Thymus (tissue), 11 donors: Measurements from ENCODE around the gene CCDC88B. TPM values are rescaled to one million over a fixed set of nuclear protein-coding genes. Genes with fewer than 3 reads are reported as not detected.

Source experiments
- DNase-seq, 9 donors: peaks; one replicate each; pipeline ENCODE4 v3.0.0-alpha.2; 2013; ENCODE audit warnings: low spot score in 9 of 9, low read depth in 6 of 9, missing footprints in 1 of 9
- H3K27ac ChIP-seq, 2 donors: one replicate each; pipeline ENCODE4 v1.5.1; 2013; ENCODE audit warnings: control low read depth in 1 of 2, low read depth in 1 of 2, low read length in 1 of 2, mild to moderate bottlenecking in 1 of 2, moderate library complexity in 1 of 2
- H3K27me3 ChIP-seq, 2 donors: one replicate each; pipeline ENCODE4 v1.5.1; 2013; ENCODE audit warnings: low read length in 1 of 2; ENCODE audit not compliant: control insufficient read depth in 2 of 2, insufficient read depth in 1 of 2
- H3K36me3 ChIP-seq, 2 donors: one replicate each; pipeline ENCODE4 v1.5.1; 2013; ENCODE audit warnings: low read length in 1 of 2, mild to moderate bottlenecking in 1 of 2, moderate library complexity in 1 of 2; ENCODE audit not compliant: control insufficient read depth in 2 of 2, insufficient read depth in 2 of 2
- H3K4me1 ChIP-seq, 2 donors: one replicate each; pipeline ENCODE4 v1.5.1; 2013; ENCODE audit warnings: low read length in 2 of 2; ENCODE audit not compliant: control insufficient read depth in 2 of 2, insufficient read depth in 2 of 2
- H3K4me3 ChIP-seq, 2 donors: one replicate each; pipeline ENCODE4 v1.5.1; 2013; ENCODE audit warnings: low read length in 2 of 2, control low read depth in 1 of 2, mild to moderate bottlenecking in 1 of 2
- H3K9me3 ChIP-seq, 2 donors: one replicate each; pipeline ENCODE4 v1.5.1; 2013; ENCODE audit warnings: low read length in 1 of 2, mild to moderate bottlenecking in 1 of 2; ENCODE audit not compliant: control insufficient read depth in 2 of 2, insufficient read depth in 1 of 2
- WGBS: extraction: QIAGEN DNeasy Blood & Tissue Kit; methylation state at CpG from one replicate; pipeline ENCODE4 v1.1.7; 2013; 5-methylcytosine and 5-hydroxymethylcytosine counted together
- polyA plus RNA-seq: library from polyadenylated mRNA; stranded (reverse); fragments of 200-250 nt; gene quantifications from one replicate; pipeline ENCODE4 v1.2.3, GENCODE V29; 2013
- total RNA-seq: library from RNA; stranded (reverse); fragments of 120-200 nt; gene quantifications from one replicate; pipeline ENCODE4 v1.2.4, GENCODE V29; 2013
- donor health status: healthy.

CCDC88B gene
- total and polyA plus RNA-seq, 2 donors: 26.9 to 480 TPM

DNA sequence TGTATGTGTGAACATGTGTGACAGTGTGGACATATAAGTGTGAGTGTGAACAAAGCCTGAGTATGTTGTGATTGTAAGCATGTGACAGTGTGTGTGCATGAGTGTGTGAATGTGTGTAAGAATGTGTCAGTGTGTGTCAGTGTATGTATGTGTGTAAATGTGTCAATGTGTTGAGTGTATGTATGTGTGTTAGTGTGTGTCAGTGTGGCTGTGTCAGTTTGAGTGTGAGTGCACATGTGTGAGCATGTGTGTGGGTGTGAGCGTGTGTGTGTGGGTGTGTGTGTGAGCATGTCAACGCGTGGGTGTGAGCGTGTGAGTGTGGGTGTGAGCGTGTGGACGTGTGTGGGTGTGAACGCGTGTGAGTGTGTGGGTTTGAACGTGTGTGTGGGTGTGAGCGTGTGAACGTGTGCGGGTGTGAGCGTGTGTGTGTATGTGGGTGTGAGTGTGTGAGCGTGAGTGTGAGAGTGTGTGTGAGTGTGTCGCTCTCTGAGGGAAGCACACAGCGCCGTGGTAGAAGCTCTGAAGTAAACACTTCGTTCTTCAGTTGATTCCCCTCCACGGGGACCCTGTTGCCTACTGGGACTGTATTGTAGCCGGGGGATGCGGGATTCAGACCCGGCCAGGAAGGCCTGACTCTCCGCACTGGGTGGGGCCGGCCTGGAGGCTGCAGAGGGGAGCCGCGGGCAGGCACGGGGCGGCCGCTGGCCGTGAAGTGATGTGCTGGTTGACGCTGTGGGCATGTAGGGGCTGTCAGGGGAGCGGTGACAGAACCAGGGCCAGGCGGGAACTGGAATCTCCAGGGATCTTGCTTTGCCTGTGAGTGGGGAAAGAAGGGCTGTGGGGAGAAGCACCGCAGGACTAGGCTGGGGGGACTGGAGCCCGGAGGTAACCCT, 40.1 kb downstream of the CCDC88B start:
- no peaks in the 10 kb centered on the region for H3K36me3 ChIP-seq
- H3K4me3 ChIP-seq: no peak overlapping the region
- no peak for DNase-seq
- H3K9me3 ChIP-seq: no peaks in the 10 kb centered on the region
- 94% methylated on average over 35 of the region's 35 CpGs for WGBS
- no peak overlapping the region for H3K27ac ChIP-seq
- H3K27me3 ChIP-seq: no peaks in the 10 kb centered on the region
- H3K4me1 ChIP-seq: peaks cover 0 to 6% of the 10 kb centered on the region in 2 donors

DNA sequence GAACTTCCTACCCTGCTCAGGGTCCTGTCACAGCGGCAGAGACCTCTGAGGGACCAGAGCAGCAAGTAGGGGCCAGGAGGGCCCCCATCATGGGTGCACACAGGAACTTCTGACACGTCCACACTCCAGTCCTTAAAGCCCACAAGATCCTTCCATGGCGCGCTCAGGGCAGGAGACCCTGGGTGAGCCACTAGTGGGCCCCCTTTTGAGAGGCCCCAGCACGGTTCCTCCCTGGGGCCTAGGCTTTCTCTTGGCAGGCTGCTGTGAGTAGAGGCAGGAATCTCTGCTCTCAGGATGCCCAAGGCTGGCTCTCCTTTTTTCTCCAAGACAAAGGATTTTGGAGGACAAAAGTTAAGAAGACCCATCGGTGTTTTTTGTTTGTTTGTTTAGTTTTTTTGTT, 41.3 kb downstream of the CCDC88B start:
- 76% methylated on average over 6 of the region's 6 CpGs for WGBS
- H3K4me1 ChIP-seq: peaks cover 0 to 18% of the 10 kb centered on the region in 2 donors
- no peaks in the 10 kb centered on the region for H3K27me3 ChIP-seq
- H3K27ac ChIP-seq: no peak overlapping the region
- no peaks in the 10 kb centered on the region for H3K36me3 ChIP-seq
- no peak overlapping the region for H3K4me3 ChIP-seq
- no peak for DNase-seq
- H3K9me3 ChIP-seq: no peaks in the 10 kb centered on the region

DNA sequence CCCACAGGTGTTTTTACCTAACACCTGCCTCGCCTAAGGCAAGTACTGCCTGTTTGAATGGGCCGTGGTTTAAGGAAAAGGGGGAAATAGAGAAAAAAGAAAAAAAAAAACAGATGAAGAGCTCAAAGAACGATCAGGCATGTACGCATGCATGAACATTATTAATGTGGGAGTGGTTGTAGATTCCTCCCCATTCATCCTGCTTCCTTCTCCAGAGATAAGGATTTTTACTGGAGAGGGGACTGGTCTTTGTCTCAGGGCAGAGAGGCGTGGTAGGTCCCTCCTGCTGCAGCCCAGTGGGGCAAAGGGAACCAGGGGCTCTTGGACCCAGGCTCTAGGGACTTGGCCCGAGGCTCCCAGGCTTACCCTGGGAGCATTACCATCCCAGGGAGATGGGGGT, 42.0 kb downstream of the CCDC88B start:
- no peaks in the 10 kb centered on the region for H3K9me3 ChIP-seq
- 98% methylated on average over 6 of the region's 6 CpGs for WGBS
- H3K36me3 ChIP-seq: no peaks in the 10 kb centered on the region
- H3K4me1 ChIP-seq: peaks cover 0 to 23% of the 10 kb centered on the region in 2 donors
- no peaks in the 10 kb centered on the region for H3K27me3 ChIP-seq
- no peak overlapping the region for H3K4me3 ChIP-seq
- no peak overlapping the region for H3K27ac ChIP-seq
- DNase-seq: no peak

DNA sequence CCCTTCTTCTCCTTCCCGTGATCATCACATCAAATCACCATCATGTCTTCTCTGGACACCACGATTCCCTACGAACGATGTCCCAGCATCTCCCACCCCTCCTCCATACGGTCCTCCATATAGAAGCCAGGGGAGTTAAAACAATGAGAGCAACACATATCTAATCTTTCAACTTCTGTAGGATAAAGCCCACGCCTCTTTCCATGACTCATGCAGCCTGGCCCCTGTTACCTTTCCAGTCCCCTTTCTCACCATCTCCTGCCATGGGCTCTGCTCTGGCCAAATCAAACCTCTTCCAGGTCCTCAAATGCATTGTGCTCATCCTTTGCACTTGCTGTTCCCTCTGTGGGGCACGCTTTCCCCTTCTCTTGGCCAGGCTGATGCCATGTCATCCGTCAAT, 42.6 kb downstream of the CCDC88B start:
- DNase-seq: no peak
- 97% methylated on average over 8 of the region's 8 CpGs for WGBS
- peaks cover 0 to 24% of the 10 kb centered on the region in 2 donors for H3K4me1 ChIP-seq

DNA sequence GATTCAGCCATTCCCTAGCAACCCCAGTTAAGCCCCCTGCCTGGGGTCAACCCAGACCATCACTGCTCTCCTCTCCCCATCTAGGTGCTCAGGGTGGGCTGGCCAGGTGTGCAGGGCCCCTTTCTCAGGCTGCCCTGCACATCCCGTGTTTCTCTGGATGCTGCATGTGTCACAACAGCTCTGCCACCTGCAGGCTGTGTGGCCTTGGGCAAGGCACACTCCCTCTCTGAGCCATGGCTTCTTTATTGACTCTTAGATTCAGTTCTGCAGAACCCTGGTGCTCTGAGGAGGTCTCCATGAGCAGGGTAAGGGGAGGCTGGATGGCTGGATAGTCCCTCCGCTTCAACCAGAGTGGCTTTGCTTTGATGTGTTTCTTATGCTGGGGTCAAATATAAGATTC, 43.6 kb downstream of the CCDC88B start:
- no peak overlapping the region for H3K4me3 ChIP-seq
- DNase-seq: no peak
- WGBS: 49% methylated on average over 2 of the region's 2 CpGs
- H3K9me3 ChIP-seq: no peaks in the 10 kb centered on the region
- H3K36me3 ChIP-seq: no peaks in the 10 kb centered on the region
- no peak overlapping the region for H3K27ac ChIP-seq
- H3K4me1 ChIP-seq: peaks cover 0 to 21% of the 10 kb centered on the region in 2 donors
- H3K27me3 ChIP-seq: no peaks in the 10 kb centered on the region

More for the DNA sequence above, 42.6 kb downstream of the CCDC88B start:
- Histone ChIP-seq H3K4me3 (no peak overlapping the region), H3K27ac (no peak overlapping the region), H3K9me3 (no peaks in the 10 kb centered on the region), H3K27me3 (no peaks in the 10 kb centered on the region), H3K36me3 (no peaks in the 10 kb centered on the region)

DNA sequence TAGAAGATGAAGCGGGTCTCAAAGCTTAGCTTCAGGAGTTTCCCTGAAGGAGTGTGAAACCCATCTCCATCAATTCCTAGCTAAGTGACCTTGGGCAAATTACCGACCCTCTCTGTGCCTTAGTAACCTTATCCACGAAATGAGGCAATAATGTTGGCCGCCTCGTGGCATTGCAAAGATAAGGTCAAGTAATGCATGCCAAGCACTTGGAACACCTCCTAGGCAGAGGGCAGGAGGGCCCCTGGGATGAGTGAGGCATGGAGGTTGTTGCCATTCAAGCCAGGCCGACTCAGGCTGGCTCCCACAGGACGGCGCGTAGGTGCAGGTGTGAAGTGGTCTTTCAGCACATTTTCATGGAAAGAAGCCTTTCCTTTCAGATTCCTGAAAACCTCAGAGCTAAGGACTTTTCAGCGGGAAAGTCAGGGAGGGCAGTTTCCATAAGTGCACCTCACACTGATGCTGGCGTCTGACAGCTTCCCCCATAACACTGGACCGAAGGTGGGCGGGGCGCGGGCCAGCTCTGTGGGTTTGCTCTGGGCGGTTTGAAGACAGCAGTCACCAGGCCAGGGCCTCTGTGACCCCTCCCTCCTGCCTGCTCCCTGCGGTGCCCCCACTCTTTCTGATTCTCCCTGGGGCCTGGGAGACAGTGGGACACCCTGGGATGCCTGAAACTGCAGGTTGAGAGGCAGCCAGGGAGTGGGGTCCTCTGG, 44.2 kb downstream of the CCDC88B start:
- Histone ChIP-seq H3K9me3 (no peaks in the 10 kb centered on the region), H3K27ac (no peak overlapping the region), H3K4me3 (no peak overlapping the region), H3K36me3 (no peaks in the 10 kb centered on the region), H3K27me3 (no peaks in the 10 kb centered on the region), H3K4me1 (peaks cover 0 to 20% of the 10 kb centered on the region in 2 donors)
- WGBS: 85% methylated on average over 17 of the region's 17 CpGs
- DNase-seq: no peak

DNA sequence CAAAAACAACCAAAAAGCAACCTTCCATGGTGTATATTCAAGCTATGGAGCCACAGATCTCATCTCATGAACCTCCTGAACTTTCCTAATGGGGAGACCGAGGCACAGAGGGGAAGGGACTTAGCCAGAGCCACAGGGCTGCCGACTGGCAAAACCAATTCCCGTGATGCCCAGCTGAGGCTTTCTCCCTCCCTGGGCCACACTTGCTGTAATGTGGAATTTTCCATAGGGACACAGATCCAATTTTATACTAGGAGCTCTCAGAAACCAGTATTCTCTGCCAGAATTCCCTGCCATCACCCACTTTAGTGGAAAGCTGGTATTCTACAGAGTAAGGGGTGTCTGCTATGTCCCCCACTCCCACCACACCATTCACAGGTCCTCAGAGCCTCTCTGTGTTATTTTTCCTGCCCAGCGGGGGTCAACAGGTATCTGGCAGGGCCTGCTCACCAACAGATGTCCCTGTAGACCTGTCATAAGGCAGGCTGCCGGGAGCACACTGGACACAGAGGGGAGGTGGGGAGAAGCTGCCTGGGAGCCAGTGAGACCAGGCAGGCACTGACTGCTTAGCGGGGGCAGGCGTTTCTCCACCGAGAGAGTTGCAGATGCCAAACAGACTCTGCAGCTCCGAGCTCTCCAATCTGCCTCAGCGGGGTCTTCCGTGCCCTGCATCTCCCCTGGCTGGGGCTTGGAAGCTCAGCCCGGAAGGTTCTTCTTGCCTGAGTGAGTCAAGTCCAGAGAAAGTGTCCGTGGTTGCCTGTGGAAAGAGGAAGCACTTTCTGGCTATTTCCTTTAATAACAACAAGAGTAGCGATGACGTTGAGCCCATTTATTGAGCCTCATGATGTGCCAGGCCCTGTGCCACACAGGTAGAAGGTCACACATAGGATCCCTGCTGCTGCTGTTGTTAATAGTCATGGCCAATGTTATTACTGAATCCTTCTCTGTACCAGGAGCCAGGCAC, 45.3 kb downstream of the CCDC88B start:
- H3K36me3 ChIP-seq: no peaks in the 10 kb centered on the region
- 82% methylated on average over 15 of the region's 15 CpGs for whole genome bisulfite sequencing
- H3K4me3 ChIP-seq: no peak overlapping the region
- peak in 1 of 9 donors; percentile 15 for DNase-seq
- H3K4me1 ChIP-seq: peaks cover 0 to 20% of the 10 kb centered on the region in 2 donors
- peak overlapping the region in 1 of 2 donors; percentile 14 for H3K27ac ChIP-seq
- H3K9me3 ChIP-seq: no peaks in the 10 kb centered on the region
- no peaks in the 10 kb centered on the region for H3K27me3 ChIP-seq

DNA sequence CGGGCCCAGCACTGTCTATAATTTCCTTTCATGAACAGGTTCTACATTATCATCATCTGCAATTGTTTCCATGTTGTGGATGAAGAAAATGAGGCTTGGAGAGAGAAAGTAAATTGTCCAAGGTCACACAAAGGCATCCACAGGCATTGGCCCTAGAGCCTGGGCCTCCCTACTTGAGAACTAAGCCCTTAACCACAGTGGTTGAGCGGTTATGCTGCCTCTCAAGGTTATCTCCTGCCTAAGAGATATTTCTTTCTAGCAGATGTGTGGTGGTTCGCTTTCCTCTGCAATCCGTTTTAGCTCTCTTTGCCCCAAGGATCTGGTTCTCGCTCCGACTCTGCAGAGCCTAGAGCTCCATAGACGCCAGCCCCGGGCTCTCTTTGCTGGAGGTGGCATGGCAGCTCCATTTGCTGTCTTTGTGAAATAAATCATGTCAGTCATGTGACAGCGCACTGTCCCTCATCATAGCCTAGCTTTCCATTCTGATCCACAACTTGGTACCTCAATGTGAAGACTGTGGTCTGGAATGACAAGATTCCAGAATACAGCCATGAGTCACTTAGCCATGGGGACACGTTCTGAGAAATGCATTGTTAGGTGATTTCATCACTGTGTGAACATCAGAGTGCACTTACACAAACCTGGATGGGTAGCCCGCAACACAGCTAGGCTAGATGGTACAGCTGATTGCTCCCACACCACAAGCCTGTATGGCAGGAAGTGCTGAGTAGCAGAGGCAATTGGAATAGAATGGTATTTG, 46.1 kb downstream of the CCDC88B start:
- Histone ChIP-seq H3K4me3 (no peak overlapping the region), H3K4me1 (peaks cover 2 to 20% of the 10 kb centered on the region in 2 donors), H3K9me3 (peaks cover 0 to 4% of the 10 kb centered on the region in 2 donors), H3K27me3 (no peaks in the 10 kb centered on the region), H3K27ac (peak overlapping the region in 1 of 2 donors; percentile 14), H3K36me3 (no peaks in the 10 kb centered on the region)
- WGBS: 82% methylated on average over 11 of the region's 11 CpGs
- DNase-seq: peak in 5 of 9 donors; percentile 16 to 62 (median 30)
